ENCODE results near the gene ZMPSTE24. TPM values are rescaled to one million over a fixed set of nuclear protein-coding genes. Genes with fewer than 3 reads are reported as not detected.
A peak's percentile ranks its signal among the peaks of the same experiment; 100 is the strongest.

Gene ZMPSTE24
- total and polyA plus RNA-seq, 2 of the 4 experiments (the other 2 are of a cell fraction): 21.0 to 28.9 TPM

DNA sequence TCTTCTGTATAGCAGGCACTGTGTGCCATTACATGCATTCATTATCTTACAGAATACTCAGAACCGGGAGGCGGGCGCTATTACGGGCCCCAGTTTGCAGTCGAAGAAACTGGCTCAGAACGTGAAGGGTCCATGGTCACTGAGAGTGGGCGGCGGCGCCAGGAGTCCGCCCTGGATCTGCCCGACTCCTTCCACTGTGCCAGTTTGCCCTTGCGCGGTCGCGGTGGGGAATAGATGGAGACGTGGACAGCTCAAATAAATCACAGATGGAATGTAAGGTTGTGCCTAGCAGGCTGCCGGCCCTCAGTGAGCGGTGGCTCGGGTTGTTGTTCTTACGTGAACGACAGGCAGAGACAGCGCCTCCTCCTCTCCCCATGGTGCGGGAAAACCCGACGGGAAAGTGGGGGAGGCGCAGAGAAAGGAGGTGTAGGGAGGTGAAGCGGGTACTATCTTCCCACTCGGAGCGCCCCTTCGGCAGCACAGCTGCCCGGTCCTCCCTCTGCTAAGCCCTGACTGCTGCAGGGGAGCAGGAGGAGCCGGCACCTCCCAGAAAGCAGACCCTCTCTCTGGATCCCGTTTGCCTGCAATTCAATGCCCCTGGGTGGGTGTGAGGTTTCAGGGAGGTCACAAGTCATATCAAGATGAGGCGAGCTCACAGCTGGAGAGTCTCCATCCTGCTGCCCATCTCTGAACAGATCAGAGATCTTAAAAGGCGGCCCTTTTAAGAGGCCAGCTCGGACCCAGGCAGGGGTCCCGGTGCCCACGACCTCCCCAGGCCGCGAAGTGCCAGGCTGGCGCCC is 58.0 kb downstream of the ZMPSTE24 start:
- Histone ChIP-seq H3K4ac (ENCODE audit: low read depth, low read length) (peak overlapping the region; percentile 33), H3K9me3 (ENCODE audit: control insufficient read depth, insufficient read depth, low read length) (no peaks in the 10 kb centered on the region), H3K23ac (ENCODE audit: low read depth, low read length) (no peak overlapping the region), H3K9ac (ENCODE audit: low read depth, low read length) (no peak overlapping the region), H4K91ac (ENCODE audit: insufficient read depth, low read depth, low read length) (no peak overlapping the region), H3K79me1 (ENCODE audit: low read depth in 1 of 2, low read length in 2 of 2) (no peaks in the 10 kb centered on the region), H3K4me1 (ENCODE audit: control insufficient read depth, insufficient read depth, low read length) (peaks cover 13% of the 10 kb centered on the region; the same call in 1 of the 2 replicates), H2AK5ac (ENCODE audit: low read depth, low read length) (peak overlapping the region; percentile 35; the same call in 1 of the 2 replicates), H3K18ac (ENCODE audit: low read depth, low read length) (no peak overlapping the region), H3K14ac (replicated peaks; ENCODE audit: low read depth, low read length) (no peak overlapping the region), H4K5ac (ENCODE audit: low read depth, low read length) (no peak overlapping the region; the same call in 1 of the 2 replicates), H3K4me3 (ENCODE audit: insufficient read depth, low read depth, low read length) (no peak overlapping the region), H3K36me3 (ENCODE audit: control insufficient read depth, insufficient read depth, low read length) (no peaks in the 10 kb centered on the region), H4K8ac (ENCODE audit: low read depth in 2 of 2, low read length in 2 of 2) (peak overlapping the region in 1 of 2 experiments; percentile 54; a peak in 1 of 4 replicates), H4K20me1 (ENCODE audit: insufficient read depth, low read length) (no peaks in the 10 kb centered on the region), H3K27ac (ENCODE audit: insufficient read depth, low read length) (no peak overlapping the region), H2BK20ac (ENCODE audit: low read depth, low read length) (no peak overlapping the region), H2BK5ac (ENCODE audit: low read depth, low read length, poor library complexity, severe bottlenecking) (no peak overlapping the region), H2AFZ (replicated peaks; ENCODE audit: low read length, poor library complexity) (peak overlapping the region; percentile 99), H3K56ac (ENCODE audit: extremely low read depth, insufficient read depth, low read length) (no peak overlapping the region), H2BK120ac (ENCODE audit: low read depth, low read length) (peak overlapping the region; percentile 38; the same call in 1 of the 2 replicates), H2AK9ac (replicated peaks; ENCODE audit: low read depth, low read length, poor library complexity) (peak overlapping the region; percentile 87), H3K4me2 (ENCODE audit: low read depth, low read length) (no peak overlapping the region), H3K9me1 (ENCODE audit: insufficient read depth, low read length) (0 out of 2 replicates have a peak, but pooled peaks cover 3% of the 10 kb centered on the region), H2BK15ac (ENCODE audit: low read depth, low read length) (no peak overlapping the region), H3K27me3 (ENCODE audit: control insufficient read depth, insufficient read depth, low read length) (peaks cover 37% of the 10 kb centered on the region)
- ATAC-seq (ENCODE audit: low read depth): no peak
- WGBS, 2 experiments (ENCODE audit: extremely low coverage in 2 of 2, insufficient read length in 1 of 2): 24% methylated on average over 21 of the region's 41 CpGs; no CpG with 5 or more reads in 1 of the 2 experiments
- intact Hi-C loops (cut with micrococcal nuclease): loop anchor here (5.0 kb wide), 1 partner anchor 174 kb away; no protein-coding TSS in a partner anchor
- DNase-seq: no peak
- dilution Hi-C loops (cut with HindIII; ENCODE audit: low sequenced_read_pairs, unreplicated experiment): no loop called here
- ChIA-PET CTCF (interaction anchor here (1.3 to 2.8 kb wide), 5 partner anchors 20 to 172 kb away, joined by 4 to 16 read pairs (median 5); no protein-coding TSS in a partner anchor), POLR2A (ENCODE audit: unreplicated experiment) (interaction anchor here (1.0 kb wide), 1 partner anchor 234 kb away, joined by 3 read pairs; no protein-coding TSS in a partner anchor)
- TF ChIP-seq RFX5 (IDR thresholded peaks at IDR 0.05; ENCODE audit: low read depth, low read length) (no peak), CEBPB (IDR thresholded peaks at IDR 0.05; ENCODE audit: low read depth, low read length) (no peak), NFE2L2 (IDR thresholded peaks at IDR 0.05; ENCODE audit: low read depth, low read length) (no peak), MXI1 (IDR thresholded peaks at IDR 0.05; ENCODE audit: borderline replicate concordance, low read depth, low read length) (no peak), CTCF (conservative IDR thresholded peaks at IDR 0.05; ENCODE audit: low read depth, low read length) (no peak), FOS (IDR thresholded peaks at IDR 0.05; ENCODE audit: low read depth, low read length) (no peak), BHLHE40 (IDR thresholded peaks at IDR 0.05; ENCODE audit: low read depth, low read length) (no peak), POLR2A (IDR thresholded peaks at IDR 0.05; ENCODE audit: low read depth, low read length) (no peak), MAFK (IDR thresholded peaks at IDR 0.05; ENCODE audit: low read depth, low read length) (no peak), RCOR1 (IDR thresholded peaks at IDR 0.05; ENCODE audit: insufficient replicate concordance, low read length) (no peak), USF2 (IDR thresholded peaks at IDR 0.05; ENCODE audit: low read depth, low read length) (no peak), MAZ (IDR thresholded peaks at IDR 0.05; ENCODE audit: borderline replicate concordance, low read depth, low read length) (no peak), ELK1 (IDR thresholded peaks at IDR 0.05; ENCODE audit: borderline replicate concordance, low read depth, low read length) (no peak)
- no TSS peak for BruUV-seq (replicated peaks)
- in situ Hi-C loops (cut with MboI; ENCODE audit: low sequenced_read_pairs): no loop called here
